ENCODE results near the gene EPHA2.

Gene EPHA2

GRCh38 chr1:16189921-16190621 lies 34.2 kb upstream of the EPHA2 start:
- no peak for ATAC-seq
- no peaks in the 10 kb centered on the region for H3K4me1 Mint-ChIP-seq
- DNase-seq, result no peak
- peaks cover 8% of the 10 kb centered on the region for H3K27me3 Mint-ChIP-seq
- H3K4me3 Mint-ChIP-seq, result no peak overlapping the region
- no peaks in the 10 kb centered on the region for H3K9me3 Mint-ChIP-seq
- no peaks in the 10 kb centered on the region for H3K36me3 Mint-ChIP-seq (ENCODE audit: low read depth)
- H3K27ac Mint-ChIP-seq, result no peak overlapping the region

- Mint-ChIP-seq H3K9me3 (no peaks in the 10 kb centered on the region), H3K36me3 (ENCODE audit: low read depth) (no peaks in the 10 kb centered on the region), H3K27ac (no peak overlapping the region), H3K4me3 (no peak overlapping the region), H3K4me1 (no peaks in the 10 kb centered on the region), H3K27me3 (peaks cover 8% of the 10 kb centered on the region)
- ATAC-seq (no peak), DNase-seq (no peak)
Observed at GRCh38 chr1:16189003-16189402, 33.1 kb upstream of the EPHA2 start.

- H3K36me3 Mint-ChIP-seq (ENCODE audit: low read depth), result no peaks in the 10 kb centered on the region
- DNase-seq (peak; percentile 82), ATAC-seq (peak; percentile 87)
- H3K4me3 Mint-ChIP-seq, result no peak overlapping the region
- no peaks in the 10 kb centered on the region for H3K9me3 Mint-ChIP-seq
- peaks cover 8% of the 10 kb centered on the region for H3K27me3 Mint-ChIP-seq
- no peaks in the 10 kb centered on the region for H3K4me1 Mint-ChIP-seq
- no peak overlapping the region for H3K27ac Mint-ChIP-seq
Observed at GRCh38 chr1:16187748-16188401, 32.0 kb upstream of the EPHA2 start.

- no peak for ATAC-seq
- H3K4me3 Mint-ChIP-seq, result no peak overlapping the region
- H3K9me3 Mint-ChIP-seq, result no peaks in the 10 kb centered on the region
- no peaks in the 10 kb centered on the region for H3K4me1 Mint-ChIP-seq
- no peak overlapping the region for H3K27ac Mint-ChIP-seq
- DNase-seq, result no peak
- no peaks in the 10 kb centered on the region for H3K36me3 Mint-ChIP-seq (ENCODE audit: low read depth)
- peaks cover 8% of the 10 kb centered on the region for H3K27me3 Mint-ChIP-seq
Observed at GRCh38 chr1:16186655-16187235, 30.9 kb upstream of the EPHA2 start.

GRCh38 chr1:16184557-16185303 lies 28.9 kb upstream of the EPHA2 start:
- no peak for DNase-seq
- Mint-ChIP-seq H3K36me3 (ENCODE audit: low read depth) (no peaks in the 10 kb centered on the region), H3K4me3 (no peak overlapping the region), H3K4me1 (no peaks in the 10 kb centered on the region), H3K27ac (no peak overlapping the region), H3K27me3 (peaks cover 8% of the 10 kb centered on the region), H3K9me3 (no peaks in the 10 kb centered on the region)
- ATAC-seq, result no peak

GRCh38 chr1:16183765-16184556 lies 28.1 kb upstream of the EPHA2 start:
- Mint-ChIP-seq H3K9me3 (no peaks in the 10 kb centered on the region), H3K4me3 (no peak overlapping the region), H3K36me3 (ENCODE audit: low read depth) (no peaks in the 10 kb centered on the region), H3K4me1 (no peaks in the 10 kb centered on the region), H3K27me3 (peaks cover 3% of the 10 kb centered on the region), H3K27ac (no peak overlapping the region)
- ATAC-seq (no peak), DNase-seq (no peak)

- Mint-ChIP-seq H3K4me1 (no peaks in the 10 kb centered on the region), H3K9me3 (no peaks in the 10 kb centered on the region), H3K27me3 (no peaks in the 10 kb centered on the region), H3K27ac (no peak overlapping the region), H3K4me3 (no peak overlapping the region), H3K36me3 (ENCODE audit: low read depth) (no peaks in the 10 kb centered on the region)
- DNase-seq (no peak), ATAC-seq (no peak)
Observed at GRCh38 chr1:16183179-16183578, 27.3 kb upstream of the EPHA2 start.

- DNase-seq, result no peak
Observed at GRCh38 chr1:16181887-16182719, 26.2 kb upstream of the EPHA2 start.

GRCh38 chr1:16180291-16180824 lies 24.5 kb upstream of the EPHA2 start:
- Mint-ChIP-seq H3K36me3 (ENCODE audit: low read depth) (no peaks in the 10 kb centered on the region), H3K9me3 (no peaks in the 10 kb centered on the region), H3K4me3 (no peak overlapping the region), H3K27me3 (peaks cover 1% of the 10 kb centered on the region), H3K4me1 (no peaks in the 10 kb centered on the region), H3K27ac (no peak overlapping the region)
- DNase-seq (no peak), ATAC-seq (no peak)

More at GRCh38 chr1:16181887-16182719, 26.2 kb upstream of the EPHA2 start:
- H3K4me3 Mint-ChIP-seq, result no peak overlapping the region
- no peak overlapping the region for H3K27ac Mint-ChIP-seq
- no peaks in the 10 kb centered on the region for H3K4me1 Mint-ChIP-seq
- no peaks in the 10 kb centered on the region for H3K36me3 Mint-ChIP-seq (ENCODE audit: low read depth)
- no peak for ATAC-seq
- H3K27me3 Mint-ChIP-seq, result peaks cover 1% of the 10 kb centered on the region
- no peaks in the 10 kb centered on the region for H3K9me3 Mint-ChIP-seq

GRCh38 chr1:16178596-16179497 lies 23.0 kb upstream of the EPHA2 start:
- DNase-seq (no peak), ATAC-seq (no peak)
- H3K4me3 Mint-ChIP-seq, result no peak overlapping the region
- no peaks in the 10 kb centered on the region for H3K4me1 Mint-ChIP-seq
- no peaks in the 10 kb centered on the region for H3K36me3 Mint-ChIP-seq (ENCODE audit: low read depth)
- peaks cover 1% of the 10 kb centered on the region for H3K27me3 Mint-ChIP-seq
- no peak overlapping the region for H3K27ac Mint-ChIP-seq
- H3K9me3 Mint-ChIP-seq, result no peaks in the 10 kb centered on the region

- Mint-ChIP-seq H3K27me3 (peaks cover 1% of the 10 kb centered on the region), H3K27ac (no peak overlapping the region)
Observed at GRCh38 chr1:16177306-16177705, 21.4 kb upstream of the EPHA2 start.

GRCh38 chr1:16176653-16177052 lies 20.8 kb upstream of the EPHA2 start:
- no peak overlapping the region for H3K4me3 Mint-ChIP-seq
- no peaks in the 10 kb centered on the region for H3K36me3 Mint-ChIP-seq (ENCODE audit: low read depth)
- no peak for DNase-seq
- H3K4me1 Mint-ChIP-seq, result no peaks in the 10 kb centered on the region
- ATAC-seq, result no peak
- H3K27me3 Mint-ChIP-seq, result peaks cover 1% of the 10 kb centered on the region
- H3K9me3 Mint-ChIP-seq, result no peaks in the 10 kb centered on the region
- H3K27ac Mint-ChIP-seq, result no peak overlapping the region

More at GRCh38 chr1:16177306-16177705, 21.4 kb upstream of the EPHA2 start:
- Mint-ChIP-seq H3K9me3 (no peaks in the 10 kb centered on the region), H3K4me3 (no peak overlapping the region), H3K36me3 (ENCODE audit: low read depth) (no peaks in the 10 kb centered on the region), H3K4me1 (no peaks in the 10 kb centered on the region)
- ATAC-seq (no peak), DNase-seq (no peak)
